K562 (cell line): Measurements from ENCODE around the gene ARL11. TPM values are rescaled to one million over a fixed set of nuclear protein-coding genes. Genes with fewer than 3 reads are reported as not detected.

ENCODE experiments used
- ATAC-seq: fragments of 200-7000 bp; cut with Tn5 transposase; 3 replicates; pipeline ENCODE4 v1.9.1; 2020; ENCODE audit warnings: moderate library complexity
- BruUV-seq: library from RNA; stranded (reverse); fragments of 400-500 nt; replicated peaks from 2 replicates; lab custom pipeline; 2021; lab: Mats Ljungman, UMichigan
- CTCF ChIA-PET: fragments of 300-600 bp; formaldehyde crosslinking; extraction: SDS; loops from one replicate; lab custom pipeline; 2021; ENCODE audit warnings: low intra/inter-chr PET ratio; lab: Yijun Ruan, JAX
- POLR2A ChIA-PET: fragments of 300-600, 350-650 bp; sonication (Branson Sonifier 250); formaldehyde crosslinking; extraction: SDS; loops from one replicate; lab custom pipeline; 2021; ENCODE audit warnings: antibody characterized with exemption, inconsistent platforms; lab: Yijun Ruan, JAX
- DNase-seq, 4 experiments: peaks; one replicate each; pipeline versions ENCODE4 v3.0.0 to v3.0.0-alpha.2; 2011 to 2018; ENCODE audit warnings: low spot score in 3 of 4, mixed read lengths in 3 of 4; ENCODE audit errors: extremely low read depth in 1 of 4
- FAIRE-seq: peaks from 2 replicates; lab custom pipeline; 2011; peaks lifted over from hg19 to GRCh38; lab: Jason Lieb, UNC
- H2AFZ ChIP-seq: 2 replicates; pipeline ENCODE4 v1.6.0; 2011; ENCODE audit warnings: low read depth, low read length, control low read depth, inconsistent platforms
- H3K27ac ChIP-seq: fragments of 200-600 bp; 3 replicates; pipeline ENCODE4 v1.8.0; 2011; ENCODE audit warnings: low read depth, mild to moderate bottlenecking, control low read depth, inconsistent platforms, low read length, moderate library complexity, mixed read lengths; ENCODE audit errors: extremely low read depth
- H3K27me3 ChIP-seq, 2 experiments: fragments of 300-600 bp in 1 of 2; 2 replicates in 1 of 2; 3 replicates in 1 of 2; pipeline versions ENCODE4 v1.6.0 to v1.8.0; 2011; ENCODE audit warnings: inconsistent platforms in 2 of 2, low read length in 2 of 2, mild to moderate bottlenecking in 1 of 2, mixed read lengths in 1 of 2, moderate library complexity in 1 of 2; ENCODE audit not compliant: control insufficient read depth in 2 of 2, insufficient read depth in 2 of 2
- H3K36me3 ChIP-seq: fragments of 300-600 bp; 3 replicates; pipeline ENCODE4 v1.8.0; 2011; ENCODE audit warnings: mild to moderate bottlenecking, low read length, inconsistent platforms; ENCODE audit not compliant: control insufficient read depth, insufficient read depth
- H3K4me1 ChIP-seq, 2 experiments: fragments of 200-600 bp in 1 of 2; replicated peaks in 1 of 2; 2 replicates in 1 of 2; 3 replicates in 1 of 2; pipeline versions ENCODE4 v1.5.1 to v1.8.0; 2011; ENCODE audit warnings: inconsistent platforms in 2 of 2, low read length in 2 of 2, mild to moderate bottlenecking in 1 of 2, mixed read lengths in 1 of 2, moderate library complexity in 1 of 2; ENCODE audit not compliant: control insufficient read depth in 2 of 2, insufficient read depth in 2 of 2
- H3K4me2 ChIP-seq: 2 replicates; pipeline ENCODE4 v1.6.1; 2011; ENCODE audit warnings: low read length, control low read depth, inconsistent platforms, mixed read lengths; ENCODE audit not compliant: insufficient read depth
- H3K4me3 ChIP-seq: fragments of 200-600 bp; sonication (generic), shearing (Covaris generic); 2 replicates; pipeline ENCODE4 v1.5.1; 2016; ENCODE audit warnings: control low read depth, inconsistent platforms
- H3K79me2 ChIP-seq: fragments of 200-600 bp; 3 replicates; pipeline ENCODE4 v1.8.0; 2011; ENCODE audit warnings: low read length, inconsistent platforms; ENCODE audit not compliant: control insufficient read depth, insufficient read depth
- H3K9ac ChIP-seq, 2 experiments: 2 replicates each; pipeline versions ENCODE4 v1.6.0 to v1.6.1; 2011; ENCODE audit warnings: low read depth in 2 of 2, low read length in 2 of 2, control low read depth in 1 of 2, inconsistent platforms in 1 of 2, mild to moderate bottlenecking in 1 of 2, mixed read lengths in 1 of 2; ENCODE audit not compliant: insufficient read depth in 1 of 2
- H3K9me1 ChIP-seq: one replicate; pipeline ENCODE4 v1.6.0; 2011; ENCODE audit warnings: inconsistent platforms, mild to moderate bottlenecking, low read length, moderate library complexity; ENCODE audit not compliant: control insufficient read depth, insufficient read depth
- H3K9me3 ChIP-seq: replicated peaks from 2 replicates; pipeline ENCODE4 v1.5.1; 2011; ENCODE audit warnings: low read depth, low read length, inconsistent platforms; ENCODE audit not compliant: control insufficient read depth, insufficient read depth
- H4K20me1 ChIP-seq: replicated peaks from 2 replicates; pipeline ENCODE4 v1.6.1; 2011; ENCODE audit warnings: low read length, inconsistent platforms, mixed read lengths; ENCODE audit not compliant: control insufficient read depth, insufficient read depth
- KLF13 ChIP-seq: fragments of 450-650 bp; IDR thresholded peaks from 2 replicates; pipeline ENCODE4 v1.6.1; 2016; ENCODE audit warnings: missing genetic modification characterization, low read depth, mild to moderate bottlenecking, missing compliant biosample characterization, moderate library complexity, borderline replicate concordance
- WGBS: fragments of 100-300 bp; shearing (Covaris generic); methylation state at CpG from one replicate; pipeline ENCODE4 v1.1.6; 2016; ENCODE audit warnings: low coverage, mixed read lengths; ENCODE audit not compliant: insufficient coverage; ENCODE audit errors: missing lambda C conversion rate; 5-methylcytosine and 5-hydroxymethylcytosine counted together
- in situ Hi-C: fragments of 300-500 bp; cut with MboI; formaldehyde crosslinking; loops from 4 replicates; pipeline ENCODE4 v1.15.0; 2018; ENCODE audit warnings: inconsistent platforms, mixed read lengths
- intact Hi-C: fragments of 100-400 bp; cut with micrococcal nuclease; formaldehyde crosslinking; loops from 2 replicates; pipeline ENCODE4 v1.14.2; 2022
- polyA plus RNA-seq, 8 experiments: library from polyadenylated mRNA; depleted of rRNA in 4 of 8; stranded (reverse) in 5 of 8; unstranded in 3 of 8; fragments of >200 nt; fragmentation: Nextera tagmentation in 2 of 8; fragmentation: Illumina TruSeq in 1 of 8; extraction: Ambion mirVana in 2 of 8; extraction: Trizol in 1 of 8; gene quantifications; 2 replicates each; pipeline versions ENCODE4 v1.2.1 to v1.2.3, GENCODE V29; 2011 to 2014; ENCODE audit warnings: inconsistent platforms in 1 of 8, missing spikeins in 1 of 8
- total RNA-seq, 7 experiments: library from RNA; depleted of rRNA in 6 of 7; stranded (reverse); fragments of >200 nt in 6 of 7; fragmentation: Illumina TruSeq in 2 of 7; extraction: Trizol in 2 of 7; gene quantifications; 2 replicates each; pipeline versions ENCODE4 v1.2.1 to v1.2.3, GENCODE V29; 2011 to 2021; ENCODE audit warnings: low replicate concordance in 1 of 7
- TF ChIP-seq, protein P1 (sequence below): fragments of 450-650 bp; IDR thresholded peaks from 2 replicates; pipeline ENCODE4 v1.6.1; 2018; ENCODE audit not compliant: partially characterized antibody

ARL11 gene
- total and polyA plus RNA-seq, 9 of the 15 experiments (the other 6 are each of a cell fraction or from before 2014, with no cell fraction given) = 0.18 to 0.87 (median 0.45) TPM

DNA sequence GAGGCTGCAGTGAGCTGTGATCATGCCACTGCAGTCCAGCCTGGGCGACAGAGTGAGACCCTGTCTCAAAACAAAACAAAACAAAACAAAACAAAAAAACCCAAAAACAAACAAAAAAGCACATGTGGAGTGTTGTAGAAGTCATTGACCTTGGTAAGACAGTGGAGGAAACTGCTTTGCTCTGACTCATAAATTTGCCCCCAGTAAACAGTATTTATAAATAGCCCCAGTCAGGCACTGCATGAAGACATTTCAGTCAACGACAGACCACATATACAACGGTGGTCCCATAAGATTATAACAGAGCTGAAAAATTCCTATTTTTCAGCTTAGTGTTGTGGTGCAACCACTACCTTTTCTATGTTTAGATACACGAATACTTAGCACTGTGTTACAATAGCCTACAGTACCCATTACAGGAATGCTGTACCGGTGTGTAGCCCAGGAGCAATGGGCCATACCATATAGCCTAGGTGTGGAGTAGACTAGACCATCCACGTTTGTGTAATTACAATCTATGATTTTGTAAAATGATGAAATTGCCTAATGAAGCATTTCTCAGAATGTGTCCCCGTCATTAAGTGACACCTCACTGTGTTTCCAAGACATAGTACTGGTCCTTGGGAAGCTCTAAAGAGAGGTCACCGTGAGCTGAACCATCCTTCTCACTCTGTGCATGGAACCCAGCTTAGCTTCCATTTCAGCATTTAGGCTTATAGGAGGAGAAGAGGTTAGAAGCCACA, 1.1 kb downstream of the ARL11 start:
- Histone ChIP-seq H3K4me1 (peaks cover 12 to 21% of the 10 kb centered on the region in 2 experiments; a peak in 4 of 5 replicates), H3K36me3 (no peaks in the 10 kb centered on the region), H3K9me3 (no peaks in the 10 kb centered on the region), H2AFZ (peak overlapping the region; percentile 55; the same call in 1 of the 2 replicates), H4K20me1 (no peaks in the 10 kb centered on the region), H3K27ac (no peak overlapping the region), H3K27me3 (no peaks in the 10 kb centered on the region), H3K4me2 (no peak overlapping the region), H3K79me2 (no peaks in the 10 kb centered on the region), H3K4me3 (no peak overlapping the region), H3K9me1 (no peaks in the 10 kb centered on the region), H3K9ac (no peak overlapping the region)
- POLR2A ChIA-PET = interaction anchor here (0.7 to 1.5 kb wide), 3 partner anchors 12 to 62 kb away, joined by 3 to 4 read pairs (median 3); partner anchors contain the start of gene EBPL
- intact Hi-C loops (no loop called here), in situ Hi-C loops (no loop called here)
- CTCF ChIA-PET = no interaction called here
- no peak for DNase-seq
- FAIRE-seq = no peak
- no peak for ATAC-seq
- no TSS peak for BruUV-seq
- TF ChIP-seq, protein P1, sequence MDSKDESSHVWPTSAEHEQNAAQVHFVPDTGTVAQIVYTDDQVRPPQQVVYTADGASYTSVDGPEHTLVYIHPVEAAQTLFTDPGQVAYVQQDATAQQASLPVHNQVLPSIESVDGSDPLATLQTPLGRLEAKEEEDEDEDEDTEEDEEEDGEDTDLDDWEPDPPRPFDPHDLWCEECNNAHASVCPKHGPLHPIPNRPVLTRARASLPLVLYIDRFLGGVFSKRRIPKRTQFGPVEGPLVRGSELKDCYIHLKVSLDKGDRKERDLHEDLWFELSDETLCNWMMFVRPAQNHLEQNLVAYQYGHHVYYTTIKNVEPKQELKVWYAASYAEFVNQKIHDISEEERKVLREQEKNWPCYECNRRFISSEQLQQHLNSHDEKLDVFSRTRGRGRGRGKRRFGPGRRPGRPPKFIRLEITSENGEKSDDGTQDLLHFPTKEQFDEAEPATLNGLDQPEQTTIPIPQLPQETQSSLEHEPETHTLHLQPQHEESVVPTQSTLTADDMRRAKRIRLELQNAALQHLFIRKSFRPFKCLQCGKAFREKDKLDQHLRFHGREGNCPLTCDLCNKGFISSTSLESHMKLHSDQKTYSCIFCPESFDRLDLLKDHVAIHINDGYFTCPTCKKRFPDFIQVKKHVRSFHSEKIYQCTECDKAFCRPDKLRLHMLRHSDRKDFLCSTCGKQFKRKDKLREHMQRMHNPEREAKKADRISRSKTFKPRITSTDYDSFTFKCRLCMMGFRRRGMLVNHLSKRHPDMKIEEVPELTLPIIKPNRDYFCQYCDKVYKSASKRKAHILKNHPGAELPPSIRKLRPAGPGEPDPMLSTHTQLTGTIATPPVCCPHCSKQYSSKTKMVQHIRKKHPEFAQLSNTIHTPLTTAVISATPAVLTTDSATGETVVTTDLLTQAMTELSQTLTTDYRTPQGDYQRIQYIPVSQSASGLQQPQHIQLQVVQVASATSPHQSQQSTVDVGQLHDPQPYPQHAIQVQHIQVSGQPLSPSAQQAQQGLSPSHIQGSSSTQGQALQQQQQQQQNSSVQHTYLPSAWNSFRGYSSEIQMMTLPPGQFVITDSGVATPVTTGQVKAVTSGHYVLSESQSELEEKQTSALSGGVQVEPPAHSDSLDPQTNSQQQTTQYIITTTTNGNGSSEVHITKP = peak; percentile 87
- no peak for TF ChIP-seq KLF13 (tag)
- WGBS = 25% methylated on average over 6 of the region's 8 CpGs
